ENCODE results near the gene GUCY2F.

Gene GUCY2F

DNA sequence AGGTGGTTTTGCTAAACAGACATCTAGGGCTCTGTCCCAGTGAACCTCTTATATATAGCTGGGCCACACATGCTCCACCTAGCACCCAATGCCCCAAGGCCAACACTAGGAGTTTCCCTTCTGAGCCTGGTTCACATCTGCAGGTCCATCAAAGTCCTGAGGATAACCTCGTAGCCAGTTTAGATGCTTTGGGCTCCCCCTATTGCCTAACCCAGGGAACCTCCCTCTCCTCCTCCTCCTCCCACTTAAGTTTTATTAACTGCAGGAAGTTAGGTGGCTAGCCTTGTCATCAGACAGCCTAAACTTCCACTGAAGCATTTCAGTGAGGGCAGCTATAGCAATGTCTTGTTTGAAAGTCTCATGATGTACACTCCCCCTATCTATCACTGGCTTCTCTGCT lies 88.0 kb downstream of the GUCY2F start:
- no peak for DNase-seq (ENCODE audit: low spot score)

GRCh38 chrX:109392895-109393294 lies 89.0 kb downstream of the GUCY2F start:
- no peak for DNase-seq (ENCODE audit: low spot score)

- no peak for DNase-seq (ENCODE audit: low spot score)
Observed at GRCh38 chrX:109390556-109390955, 91.3 kb downstream of the GUCY2F start.

DNA sequence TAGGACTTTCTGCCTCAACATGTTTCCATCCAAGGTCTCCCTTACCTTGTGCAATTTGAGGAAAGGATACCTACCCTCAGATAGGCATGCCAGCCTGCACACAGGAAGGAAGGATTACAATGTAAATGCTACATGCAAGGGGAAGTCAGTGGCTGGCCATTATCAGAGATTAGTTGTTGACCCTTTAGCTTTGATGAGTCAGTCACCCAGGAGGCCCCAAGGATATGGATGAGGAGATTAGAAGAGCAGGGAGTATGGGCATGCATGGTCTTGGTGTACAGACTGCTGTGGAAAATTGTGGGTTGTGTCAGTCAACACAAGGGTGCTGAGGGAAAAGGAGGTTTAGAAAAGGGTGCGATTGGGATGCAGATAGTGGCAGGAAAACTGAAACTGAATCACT lies 92.0 kb downstream of the GUCY2F start:
- no peak for DNase-seq (ENCODE audit: low spot score)

DNA sequence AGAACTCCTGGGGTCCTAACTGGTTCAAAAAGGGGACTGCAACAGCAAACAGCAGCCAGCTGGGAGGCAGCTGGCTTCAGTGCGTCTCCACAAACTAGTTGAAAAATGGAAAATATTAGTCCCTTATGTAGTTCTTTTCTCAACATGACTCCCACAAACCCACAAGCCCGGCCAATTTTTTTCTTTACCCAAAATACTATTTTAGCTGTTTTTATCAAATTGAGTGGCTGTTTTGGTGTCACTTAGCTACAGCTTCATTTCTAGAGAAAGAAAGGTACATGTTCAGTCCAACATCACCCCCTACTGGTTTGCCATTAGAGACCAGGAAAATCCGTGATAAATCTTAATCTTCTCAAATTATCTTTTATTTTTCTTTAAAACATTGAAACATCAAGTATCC lies 97.2 kb downstream of the GUCY2F start:
- DNase-seq (ENCODE audit: low spot score) = no peak

- no peak for DNase-seq (ENCODE audit: low spot score)
Observed at GRCh38 chrX:109382332-109382731, 99.6 kb downstream of the GUCY2F start.

- DNase-seq (ENCODE audit: low spot score) = no peak
Observed at GRCh38 chrX:109378281-109378680, 103.6 kb downstream of the GUCY2F start.

DNA sequence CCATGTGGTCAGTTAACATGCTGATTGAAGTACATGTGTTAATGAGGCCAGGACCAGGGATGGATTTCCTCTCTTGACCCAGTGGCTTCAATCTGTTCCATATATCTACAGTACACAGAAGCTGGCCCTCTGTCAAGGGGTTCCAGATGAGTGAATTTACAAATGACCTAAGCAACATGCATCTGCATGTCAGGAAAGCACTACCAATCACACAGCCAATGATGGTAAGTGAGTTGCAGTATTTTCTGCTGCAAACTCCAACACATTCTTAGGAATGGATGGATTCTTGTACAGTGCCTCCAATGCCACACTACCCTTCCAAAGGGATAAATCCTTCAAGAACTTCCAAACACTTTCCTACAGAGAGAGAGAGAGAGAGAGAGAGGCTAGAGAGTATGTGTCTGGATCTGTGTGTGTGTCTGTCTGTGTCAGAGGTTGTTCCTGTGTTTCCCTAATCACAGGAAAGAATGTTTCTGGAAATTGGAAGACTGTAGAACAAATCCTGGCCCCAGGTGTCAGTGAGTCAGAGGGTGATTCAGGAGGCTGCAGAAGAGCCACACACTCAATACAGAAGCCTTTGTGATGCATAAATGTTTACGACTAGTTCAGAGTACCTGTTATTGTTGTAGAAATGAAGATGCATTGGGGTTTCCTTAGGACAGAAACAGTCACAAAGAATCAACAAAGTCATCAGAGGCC lies 107.5 kb downstream of the GUCY2F start:
- no peak for DNase-seq (ENCODE audit: low spot score)

GRCh38 chrX:109373468-109373867 lies 108.4 kb downstream of the GUCY2F start:
- no peak for DNase-seq (ENCODE audit: low spot score)

DNA sequence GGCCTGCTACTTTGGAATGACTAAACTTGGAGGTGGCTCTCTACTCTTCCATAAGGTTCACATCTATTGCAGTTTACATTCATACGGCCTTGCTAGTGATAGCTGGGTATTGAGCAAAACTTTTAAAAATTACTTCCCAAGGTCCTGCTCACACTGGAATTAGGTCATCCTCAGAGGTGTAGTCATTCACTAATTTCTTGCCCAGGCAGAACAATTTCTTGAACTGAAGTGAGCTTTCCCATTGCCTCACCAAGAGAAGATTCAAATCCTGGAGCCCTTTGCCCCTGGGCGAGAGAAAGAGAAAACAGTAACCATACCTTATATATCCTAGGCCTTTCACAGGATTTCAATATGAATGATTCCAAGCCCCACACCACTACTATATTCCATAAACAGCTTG lies 109.2 kb downstream of the GUCY2F start:
- DNase-seq (ENCODE audit: low spot score) = no peak

- DNase-seq (ENCODE audit: low spot score) = no peak
Observed at GRCh38 chrX:109372291-109372690, 109.6 kb downstream of the GUCY2F start.

DNA sequence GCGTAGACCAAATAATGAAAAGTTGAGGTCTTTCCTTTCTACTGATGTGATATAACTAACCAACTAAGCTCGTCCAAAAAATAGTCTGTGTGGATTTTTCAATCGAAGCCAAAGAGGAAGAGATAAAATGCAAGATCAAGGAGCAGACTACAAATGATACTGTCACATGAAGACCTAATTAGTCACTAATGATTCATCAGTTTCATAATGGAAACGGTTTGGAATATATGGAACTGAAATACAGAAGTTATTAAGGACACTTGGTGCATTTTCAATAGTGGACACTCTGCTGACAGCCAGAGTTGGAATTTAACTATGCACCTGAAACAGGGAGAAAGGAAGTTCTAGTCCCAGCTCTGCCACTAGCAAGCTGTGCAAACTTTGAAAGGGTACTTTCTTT lies 119.8 kb downstream of the GUCY2F start:
- no peak for DNase-seq (ENCODE audit: low spot score)

GRCh38 chrX:109360301-109360700 lies 121.6 kb downstream of the GUCY2F start:
- no peak for DNase-seq (ENCODE audit: low spot score)

DNA sequence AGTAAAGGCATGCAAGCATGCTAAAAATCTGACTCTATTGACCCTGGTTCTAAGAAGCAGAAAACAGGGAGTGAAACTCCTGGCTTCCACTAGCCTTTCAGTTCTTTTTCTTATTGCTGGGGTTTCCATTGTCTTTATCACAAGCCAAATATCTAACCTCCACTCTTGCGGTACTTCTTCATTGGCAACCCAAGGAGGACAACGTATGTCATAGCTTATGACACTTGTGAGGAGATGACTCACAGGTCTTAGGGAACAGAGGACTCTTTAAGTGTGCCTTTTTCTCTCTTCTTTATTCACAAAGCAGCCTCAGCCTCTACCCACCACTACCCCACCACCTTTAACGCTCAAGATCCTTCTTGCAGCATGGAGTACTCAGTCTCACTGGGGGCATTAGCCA lies 124.2 kb downstream of the GUCY2F start:
- no peak for DNase-seq (ENCODE audit: low spot score)

DNA sequence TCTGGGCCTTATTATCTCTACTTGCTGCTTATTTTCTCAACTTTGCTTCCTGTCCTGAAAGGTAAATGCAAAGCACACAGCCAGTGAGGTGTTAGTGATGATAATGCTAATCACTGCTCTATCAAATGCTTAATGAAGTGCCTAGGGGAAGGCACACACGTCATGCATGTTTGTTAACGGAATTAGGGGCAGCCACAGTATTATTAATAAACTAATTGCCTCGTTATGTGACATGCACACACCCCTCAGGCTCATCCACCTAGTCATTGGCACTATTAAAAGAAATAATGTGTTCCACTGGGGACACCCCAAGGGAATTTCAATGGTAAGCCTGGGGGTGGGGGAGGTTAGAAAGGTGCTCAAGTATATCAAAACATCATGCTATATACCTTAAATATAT lies 125.2 kb downstream of the GUCY2F start:
- DNase-seq (ENCODE audit: low spot score) = no peak

GRCh38 chrX:109352066-109352588 lies 129.8 kb downstream of the GUCY2F start:
- DNase-seq (ENCODE audit: low spot score) = no peak

DNA sequence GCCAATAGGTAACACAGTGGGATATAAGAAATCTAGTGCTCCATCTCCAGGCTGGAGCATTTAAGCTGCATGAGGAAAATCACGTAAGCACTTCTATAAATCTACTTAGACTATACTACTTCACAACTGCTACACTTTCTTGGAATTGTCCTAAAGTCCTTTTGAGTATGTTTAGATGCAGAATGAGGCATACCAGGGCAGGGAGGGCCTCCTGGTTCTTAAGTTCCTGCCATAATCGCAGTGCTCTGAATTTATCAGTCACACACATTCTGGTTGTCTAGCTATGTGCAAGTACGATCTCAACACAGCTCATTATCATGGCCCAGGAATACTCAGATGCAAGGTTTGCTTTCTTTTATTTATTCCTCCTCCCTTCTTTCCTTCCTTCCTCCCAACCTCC lies 130.3 kb downstream of the GUCY2F start:
- DNase-seq (ENCODE audit: low spot score) = no peak

GRCh38 chrX:109350551-109350950 lies 131.3 kb downstream of the GUCY2F start:
- no peak for DNase-seq (ENCODE audit: low spot score)

DNA sequence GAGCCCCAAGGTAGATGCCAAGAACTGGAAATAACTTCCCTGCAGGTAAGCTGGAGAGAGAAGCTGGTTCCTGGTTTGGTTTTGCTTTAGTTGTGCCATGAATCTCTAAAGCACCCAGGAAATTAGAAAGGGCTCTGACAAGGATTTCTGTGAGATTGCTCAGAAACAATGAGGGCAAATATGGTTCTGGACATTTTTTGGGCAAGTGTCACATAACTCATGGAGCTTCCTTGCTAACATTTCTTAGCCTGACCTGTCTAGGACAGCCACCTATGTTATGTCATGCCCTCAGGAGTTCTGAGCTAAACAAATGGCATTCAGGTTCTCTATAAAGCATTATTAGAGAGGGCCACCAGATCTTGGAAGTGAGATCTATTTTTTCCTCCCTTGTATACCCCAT lies 131.8 kb downstream of the GUCY2F start:
- DNase-seq (ENCODE audit: low spot score) = no peak

DNA sequence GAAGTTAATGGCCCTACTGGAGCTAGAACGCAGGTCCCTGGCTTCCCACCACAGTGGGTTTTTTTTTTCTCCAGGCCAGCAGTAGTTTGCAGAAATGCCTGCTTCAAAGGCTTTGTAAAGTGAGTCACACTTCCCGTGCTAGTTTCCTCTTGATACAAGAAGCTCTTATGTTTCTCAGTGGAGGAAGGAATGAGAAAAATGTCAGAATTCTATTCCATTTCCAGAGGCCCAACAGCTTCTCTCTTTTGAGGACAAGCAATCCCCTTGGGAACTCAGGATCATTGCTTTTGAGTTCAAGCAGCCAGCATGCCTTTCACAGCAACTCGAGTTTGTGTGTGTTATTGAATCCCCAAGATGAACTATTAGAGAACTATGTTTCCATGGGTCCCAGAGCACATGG lies 134.3 kb downstream of the GUCY2F start:
- no peak for DNase-seq (ENCODE audit: low spot score)

GRCh38 chrX:109346491-109346890 lies 135.4 kb downstream of the GUCY2F start:
- DNase-seq (ENCODE audit: low spot score) = no peak

- DNase-seq (ENCODE audit: low spot score) = no peak
Observed at GRCh38 chrX:109345856-109346255, 136.0 kb downstream of the GUCY2F start.

DNA sequence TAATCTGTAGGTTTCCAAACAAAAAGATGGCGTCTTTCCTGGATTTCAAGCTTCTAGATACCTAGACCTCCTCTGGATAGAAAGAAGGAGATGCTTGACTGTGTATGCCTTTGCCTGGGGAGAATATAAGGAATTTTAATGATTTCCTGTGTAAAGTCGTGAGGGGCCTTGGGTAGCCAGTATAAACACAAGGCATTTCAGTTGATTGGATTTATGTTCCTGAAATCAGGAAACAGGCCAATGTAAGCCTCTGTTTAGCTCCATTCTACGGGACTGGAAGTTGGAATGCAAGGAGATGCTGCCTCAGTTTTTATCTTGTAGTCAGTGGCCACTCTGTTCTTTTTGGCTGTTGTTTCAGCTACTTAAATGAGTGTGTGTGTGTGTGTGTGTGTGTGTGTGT lies 137.2 kb downstream of the GUCY2F start:
- DNase-seq (ENCODE audit: low spot score) = no peak

- no peak for DNase-seq (ENCODE audit: low spot score)
Observed at GRCh38 chrX:109344101-109344500, 137.8 kb downstream of the GUCY2F start.
